Measurements from ENCODE around the gene PWWP2B. TPM values are rescaled to one million over a fixed set of nuclear protein-coding genes. Genes with fewer than 3 reads are reported as not detected.

The PWWP2B gene
- total RNA-seq, 1 donor from 2014 or later: 25.2 TPM

GRCh38 chr10:132401401-132402118 is 4.6 kb downstream of the PWWP2B start:
- H3K4me1 ChIP-seq: peaks cover 51% of the 10 kb centered on the region
- peak in 1 of 2 donors; percentile 8 for ATAC-seq
- intact Hi-C loops (cut with DNase I): no loop called here
- peak overlapping the region; percentile 80 for H3K27ac ChIP-seq
- no peak overlapping the region for H3K4me3 ChIP-seq
- H3K36me3 ChIP-seq: peaks cover 19% of the 10 kb centered on the region
- H3K9me3 ChIP-seq: no peaks in the 10 kb centered on the region
- TF ChIP-seq CTCF (IDR thresholded peaks at IDR 0.05): no peak
- peak; percentile 69 for DNase-seq
- no peaks in the 10 kb centered on the region for H3K27me3 ChIP-seq (ENCODE audit: low read depth)

GRCh38 chr10:132402781-132403241 is 5.8 kb downstream of the PWWP2B start:
- no peak for TF ChIP-seq CTCF (IDR thresholded peaks at IDR 0.05)
- Histone ChIP-seq H3K9me3 (no peaks in the 10 kb centered on the region), H3K27me3 (ENCODE audit: low read depth) (no peaks in the 10 kb centered on the region), H3K4me1 (peaks cover 60% of the 10 kb centered on the region), H3K27ac (peak overlapping the region; percentile 80), H3K4me3 (no peak overlapping the region), H3K36me3 (peaks cover 29% of the 10 kb centered on the region)
- intact Hi-C loops (cut with DNase I): no loop called here
- peak; percentile 39 for DNase-seq
- ATAC-seq: no peak

DNA sequence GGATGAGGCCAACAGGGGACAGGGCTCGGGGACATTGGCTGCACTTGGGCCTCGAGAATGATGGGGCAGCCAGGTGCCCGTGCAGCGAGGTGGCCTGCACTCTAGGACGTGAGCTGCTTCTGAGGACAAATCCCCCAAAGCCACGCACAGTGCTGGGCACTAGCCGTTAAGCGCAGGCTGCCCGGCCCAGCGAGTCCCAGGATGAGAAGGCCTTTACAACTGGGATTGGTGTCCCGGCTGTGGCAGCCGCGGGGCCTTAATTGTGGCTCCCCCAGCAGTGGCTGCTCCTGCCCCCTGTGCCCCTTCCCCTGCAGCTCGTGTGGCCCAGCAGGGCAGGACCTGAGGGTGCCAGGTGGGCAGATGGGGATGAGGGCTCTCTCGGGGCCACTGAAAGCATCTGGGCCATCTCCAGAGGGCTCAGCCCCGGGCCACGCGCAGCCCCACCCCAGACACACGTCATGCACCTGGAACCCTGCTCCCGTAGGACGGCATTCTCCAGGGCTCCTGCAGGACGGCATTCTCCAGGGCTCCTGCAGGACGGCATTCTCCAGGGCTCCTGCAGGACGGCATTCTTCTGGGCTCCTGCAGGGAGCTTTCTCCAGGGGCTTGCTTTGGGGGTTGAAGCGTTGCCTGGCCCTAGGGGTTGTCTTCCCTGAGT is 6.6 kb downstream of the PWWP2B start:
- intact Hi-C loops (cut with DNase I): no loop called here

DNA sequence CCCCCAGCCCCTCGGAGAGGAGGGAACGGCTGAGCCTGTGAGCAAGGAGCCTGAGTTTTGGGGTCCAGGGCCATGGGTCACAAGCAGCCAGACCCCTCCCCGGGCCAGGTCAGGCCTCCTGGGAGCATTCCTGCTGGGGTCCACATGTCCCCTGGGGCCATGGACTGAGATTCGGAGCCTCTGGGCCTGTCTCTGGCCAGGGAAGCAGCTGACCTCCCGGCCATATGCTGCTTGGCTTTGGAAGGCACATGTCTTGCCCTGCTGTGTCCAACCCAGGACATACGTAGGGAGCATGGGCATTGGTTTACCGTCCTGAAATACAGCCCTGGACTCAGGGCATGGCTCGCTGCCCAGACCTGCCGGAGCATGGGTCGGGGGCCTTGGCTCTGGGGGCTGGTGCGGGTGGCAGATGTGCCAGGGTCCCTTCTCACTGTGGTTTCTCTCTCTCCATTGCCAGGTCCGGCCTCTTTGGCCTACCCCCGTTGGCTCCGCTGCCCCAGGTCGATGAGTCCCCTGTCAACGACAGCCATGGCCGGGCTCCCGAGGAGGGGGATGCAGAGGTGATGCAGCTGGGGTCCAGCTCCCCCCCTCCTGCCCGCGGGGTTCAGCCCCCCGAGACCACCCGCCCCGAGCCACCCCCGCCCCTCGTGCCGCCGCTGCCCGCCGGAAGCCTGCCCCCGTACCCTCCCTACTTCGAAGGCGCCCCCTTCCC is 7.3 kb downstream of the PWWP2B start:
- H3K4me1 ChIP-seq: peaks cover 60% of the 10 kb centered on the region
- H3K27ac ChIP-seq: peak overlapping the region; percentile 49
- TF ChIP-seq CTCF (IDR thresholded peaks at IDR 0.05): no peak
- intact Hi-C loops (cut with DNase I): no loop called here
- H3K27me3 ChIP-seq (ENCODE audit: low read depth): no peaks in the 10 kb centered on the region
- no peak for ATAC-seq
- peaks cover 29% of the 10 kb centered on the region for H3K36me3 ChIP-seq
- peak; percentile 34 for DNase-seq
- H3K4me3 ChIP-seq: no peak overlapping the region
- no peaks in the 10 kb centered on the region for H3K9me3 ChIP-seq

More for the DNA sequence above, 6.6 kb downstream of the PWWP2B start:
- Histone ChIP-seq H3K4me3 (no peak overlapping the region), H3K36me3 (peaks cover 29% of the 10 kb centered on the region), H3K9me3 (no peaks in the 10 kb centered on the region), H3K4me1 (peaks cover 60% of the 10 kb centered on the region), H3K27me3 (ENCODE audit: low read depth) (no peaks in the 10 kb centered on the region), H3K27ac (peak overlapping the region; percentile 49)
- DNase-seq (peak; percentile 52), ATAC-seq (peak in 1 of 2 donors; percentile 38)
- no peak for TF ChIP-seq CTCF (IDR thresholded peaks at IDR 0.05)

- H3K9me3 ChIP-seq: no peaks in the 10 kb centered on the region
- no peak overlapping the region for H3K4me3 ChIP-seq
- H3K4me1 ChIP-seq: peaks cover 56% of the 10 kb centered on the region
- H3K27me3 ChIP-seq (ENCODE audit: low read depth): no peaks in the 10 kb centered on the region
- TF ChIP-seq CTCF (IDR thresholded peaks at IDR 0.05): no peak
- no peak overlapping the region for H3K27ac ChIP-seq
- DNase-seq (peak; percentile 41), ATAC-seq (no peak)
- H3K36me3 ChIP-seq: peaks cover 29% of the 10 kb centered on the region
- intact Hi-C loops (cut with DNase I): no loop called here
These were observed 8.0 kb downstream of the PWWP2B start for GRCh38 chr10:132404911-132405462.
